Right lung (tissue), 5 donors: ENCODE measurements around the gene MAP4K3. TPM values are rescaled to one million over a fixed set of nuclear protein-coding genes. Genes with fewer than 3 reads are reported as not detected.
"Not testable (repeated sequence)": the region's sequence is repeated elsewhere in the genome, so short reads cannot be mapped to it uniquely, and the experiment has no call there.

Experiments used
- DNase-seq, 2 donors: peaks; one replicate each; pipeline ENCODE4 v3.0.0-alpha.2; 2013
- polyA plus RNA-seq, 5 donors: library from polyadenylated mRNA; unstranded; fragments of 120-200 nt; gene quantifications; one replicate each; pipeline versions ENCODE4 v1.2.1 to v1.2.3, GENCODE V29; 2013; ENCODE audit warnings: inconsistent platforms in 1 of 5, low replicate concordance in 1 of 5; ENCODE audit not compliant: insufficient read length in 5 of 5, insufficient read depth in 1 of 5

MAP4K3 gene
- polyA plus RNA-seq, 5 donors: 43.5 to 82.7 (median 65.4) TPM

- no peak for DNase-seq
Measured at GRCh38 chr2:39377226-39377939, 59.7 kb downstream of the MAP4K3 start.

DNA sequence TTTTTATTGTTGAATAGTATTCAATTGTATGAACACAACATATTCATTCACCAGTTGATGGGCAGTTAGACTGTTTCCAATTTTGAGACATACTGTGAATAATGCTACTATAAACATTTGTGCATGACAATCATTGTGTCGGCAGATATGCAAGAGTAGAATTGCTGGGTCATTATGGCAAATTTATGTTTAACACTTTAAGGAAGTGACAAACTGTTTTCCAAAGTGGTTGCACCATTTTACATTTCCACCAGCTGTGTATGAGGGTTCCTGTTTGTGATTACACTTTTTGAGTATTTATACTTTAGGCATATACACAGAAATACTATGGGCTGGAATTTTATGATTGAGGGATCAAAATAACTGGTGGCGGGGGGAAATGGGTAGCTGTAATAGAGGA is 61.2 kb downstream of the MAP4K3 start:
- DNase-seq: no peak

DNA sequence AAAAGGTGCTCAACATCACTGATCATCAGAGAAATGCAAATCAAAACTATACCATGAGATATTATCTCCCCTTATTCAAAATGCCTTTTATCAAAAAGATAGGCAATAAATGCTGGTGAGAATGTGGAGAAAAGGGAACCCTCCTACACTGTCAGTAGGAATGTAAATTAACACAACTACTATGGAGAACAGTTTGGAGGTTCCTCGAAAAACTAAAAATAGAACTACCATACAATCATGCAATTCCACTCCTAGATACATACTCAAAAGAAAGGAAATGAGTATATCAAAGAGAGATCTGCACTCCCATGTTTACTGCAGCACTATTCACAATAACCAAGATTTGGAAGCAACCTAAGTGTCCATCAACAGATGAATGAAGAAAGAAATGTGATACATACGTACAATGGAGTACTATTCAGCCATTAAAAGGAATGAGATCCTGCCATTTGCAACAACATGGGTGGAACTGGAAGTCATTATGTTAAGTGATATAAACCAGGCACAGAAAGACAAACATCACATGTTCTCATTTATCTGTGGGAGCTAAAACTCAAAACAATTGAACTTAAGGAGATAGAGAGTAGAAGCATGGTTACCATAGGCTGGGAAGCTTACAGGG is 63.8 kb downstream of the MAP4K3 start:
- DNase-seq: no peak

DNA sequence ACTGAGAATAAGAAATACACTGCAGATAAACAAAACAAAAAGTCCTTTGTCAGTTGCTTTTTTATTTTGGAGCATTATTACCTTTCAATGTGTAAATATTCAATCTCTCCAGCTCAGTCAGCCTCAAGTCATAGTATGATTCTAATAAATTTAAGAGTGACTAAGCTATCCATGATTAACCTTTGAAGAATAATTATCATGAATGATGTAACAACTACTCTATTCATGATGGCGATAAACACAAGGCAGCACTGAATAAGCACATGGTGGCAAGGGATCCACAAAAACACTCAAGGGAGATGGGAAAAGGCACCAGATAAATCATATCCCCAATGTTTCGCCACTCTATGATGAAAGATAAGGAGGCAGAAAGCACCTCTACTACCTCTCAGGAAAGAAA is 67.0 kb downstream of the MAP4K3 start:
- no peak for DNase-seq

DNA sequence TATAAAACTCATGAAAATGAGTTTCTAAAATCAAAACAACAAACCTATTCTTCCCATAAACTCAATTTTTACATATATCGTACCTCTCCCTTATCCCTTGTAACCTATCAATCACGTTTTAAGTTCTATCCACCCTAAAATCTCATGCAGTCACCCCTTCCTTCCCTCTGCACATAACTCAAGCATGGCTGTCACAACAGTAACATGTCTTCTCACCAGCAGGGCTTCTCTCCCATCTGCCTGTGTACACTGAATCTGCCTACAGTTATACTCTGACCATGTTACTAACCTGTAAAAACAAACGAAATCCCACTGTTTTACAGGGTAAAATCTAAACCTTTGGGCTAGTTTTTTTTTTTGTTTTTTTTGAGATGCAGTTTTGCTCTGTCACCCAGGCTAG is 68.2 kb downstream of the MAP4K3 start:
- no peak for DNase-seq

DNA sequence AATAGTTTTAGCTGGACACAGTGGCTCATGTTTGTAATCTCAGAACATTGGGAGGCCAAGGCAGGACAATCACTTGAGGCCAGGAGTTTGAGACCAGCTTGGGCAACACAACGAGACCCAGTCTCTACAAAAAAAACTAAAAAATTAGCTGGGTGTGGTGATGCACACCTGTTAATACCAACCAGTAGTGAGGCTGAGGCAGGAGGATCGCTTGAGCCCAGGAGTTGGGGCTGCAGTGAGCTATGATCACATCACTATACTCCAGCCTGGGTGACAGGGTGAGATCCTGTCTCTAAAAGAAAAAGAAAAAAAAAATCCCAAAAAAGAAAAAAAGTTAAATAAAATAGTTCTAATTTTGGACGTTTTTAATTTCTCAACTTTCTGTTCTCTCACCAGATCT is 68.7 kb downstream of the MAP4K3 start:
- DNase-seq: no peak

DNA sequence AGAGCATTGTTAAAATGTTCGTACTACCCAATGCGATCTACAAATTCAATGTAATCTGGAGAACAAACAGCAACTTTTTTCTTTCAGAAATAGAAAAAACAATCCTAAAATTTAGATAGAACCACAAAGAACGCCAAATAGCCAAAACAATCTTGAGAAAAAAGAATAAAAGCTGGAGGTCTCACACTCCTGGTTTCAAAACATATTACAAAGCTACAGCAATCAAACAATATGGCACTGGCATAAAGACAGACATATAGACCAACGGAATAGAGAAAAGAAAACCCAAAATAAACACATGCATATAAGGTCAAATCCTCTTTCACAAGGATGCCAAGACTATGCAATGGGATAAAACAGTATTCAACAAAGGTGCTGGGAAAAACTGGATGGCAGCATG is 74.5 kb downstream of the MAP4K3 start:
- DNase-seq: no peak

DNA sequence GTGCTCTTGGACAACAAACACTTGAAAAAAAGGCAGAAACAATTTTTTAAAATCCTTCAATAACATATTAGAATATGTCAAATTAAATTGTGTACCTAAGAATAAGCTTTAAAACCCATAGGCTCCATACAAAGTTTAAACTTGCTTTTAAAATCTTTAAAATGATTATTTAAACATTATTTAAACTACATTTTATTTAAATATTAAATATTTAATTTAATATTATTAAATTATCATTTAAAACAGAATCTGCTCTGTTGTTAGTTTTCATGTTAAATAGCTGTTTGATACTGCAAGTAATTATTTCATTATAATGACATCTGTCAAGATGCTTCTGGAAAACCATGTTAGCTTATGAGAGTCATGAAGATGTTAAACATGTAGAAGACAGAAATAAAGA is 75.6 kb downstream of the MAP4K3 start:
- no peak for DNase-seq

- not testable (repeated sequence) for DNase-seq
Measured at GRCh38 chr2:39360342-39360741, 76.7 kb downstream of the MAP4K3 start.

GRCh38 chr2:39359453-39360038 is 77.5 kb downstream of the MAP4K3 start:
- DNase-seq: no peak

DNA sequence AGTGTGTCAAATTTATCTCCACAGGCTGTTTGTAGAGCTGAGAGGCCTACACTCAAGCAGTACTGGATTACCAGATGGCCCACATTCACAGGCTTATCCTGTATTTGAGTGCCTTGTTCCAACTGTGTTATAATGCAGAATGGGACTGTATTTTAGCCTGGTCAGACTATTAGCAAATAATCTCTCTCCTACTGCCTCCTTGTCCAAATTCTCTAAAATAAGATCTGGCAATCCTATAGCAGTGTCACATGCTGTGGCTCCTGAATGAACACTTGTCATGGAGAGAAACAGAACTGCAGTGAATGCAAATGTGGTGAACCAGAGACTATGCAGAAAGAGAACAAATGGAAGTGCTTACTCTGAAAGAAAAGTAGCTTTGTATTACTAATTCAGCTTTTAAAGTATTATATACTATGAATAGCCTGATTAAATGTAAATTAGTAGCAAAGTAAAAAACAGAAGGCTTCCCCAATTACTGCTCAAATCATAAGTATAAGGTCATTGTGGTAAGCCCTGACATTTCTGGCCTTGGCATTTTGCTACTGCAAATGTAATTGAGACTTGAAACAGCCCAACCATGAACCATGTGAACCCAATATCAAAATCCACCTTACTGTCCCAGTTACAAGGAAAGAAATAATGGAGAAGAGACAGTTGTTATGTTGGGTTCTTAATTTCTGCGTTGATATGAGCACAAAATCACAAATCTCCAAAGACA is 80.0 kb downstream of the MAP4K3 start:
- DNase-seq: no peak

DNA sequence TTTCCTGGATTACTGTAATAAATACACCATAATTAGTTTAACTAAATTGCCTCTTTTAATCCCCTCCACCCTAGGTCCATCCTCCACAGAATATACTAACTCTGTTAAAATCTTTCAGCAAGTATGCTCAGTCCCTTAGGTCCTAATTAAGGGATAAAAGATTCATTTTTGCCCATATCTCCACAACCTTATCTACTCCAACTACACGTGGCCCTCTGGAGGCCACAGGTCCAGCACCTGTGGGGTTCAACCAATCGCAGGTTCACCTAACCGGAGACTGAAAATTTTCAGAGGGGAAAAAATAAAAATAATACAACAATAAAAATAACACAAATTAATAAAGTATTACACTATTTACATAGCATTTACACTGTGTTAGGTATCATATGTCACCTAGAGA is 86.4 kb downstream of the MAP4K3 start:
- no peak for DNase-seq

GRCh38 chr2:39338502-39338901 is 98.6 kb downstream of the MAP4K3 start:
- DNase-seq: no peak

GRCh38 chr2:39335930-39336329 is 101.2 kb downstream of the MAP4K3 start:
- no peak for DNase-seq

- no peak for DNase-seq
Measured at GRCh38 chr2:39334978-39335377, 102.1 kb downstream of the MAP4K3 start.

GRCh38 chr2:39334529-39334928 is 102.6 kb downstream of the MAP4K3 start:
- no peak for DNase-seq

DNA sequence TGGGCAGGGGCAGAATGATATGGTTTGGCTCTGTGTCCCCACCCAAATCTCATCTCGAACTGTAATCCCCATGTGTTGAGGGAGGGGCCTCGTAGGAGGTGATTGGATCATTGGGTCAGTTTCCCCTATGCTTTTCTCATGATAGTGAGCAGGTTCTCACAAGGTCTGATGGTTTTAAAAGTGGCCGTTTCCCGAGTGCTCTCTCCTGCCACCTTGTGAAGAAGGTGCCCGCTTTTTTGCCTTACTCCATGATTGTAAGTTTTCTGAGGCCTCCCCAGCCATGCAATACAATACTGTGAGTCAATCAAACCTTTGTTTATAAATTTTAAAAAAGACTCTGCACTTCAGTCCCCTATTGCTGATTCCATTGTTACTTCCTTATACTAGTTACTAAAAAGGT is 110.4 kb downstream of the MAP4K3 start:
- DNase-seq: no peak

GRCh38 chr2:39325966-39326365 is 111.1 kb downstream of the MAP4K3 start:
- no peak for DNase-seq

DNA sequence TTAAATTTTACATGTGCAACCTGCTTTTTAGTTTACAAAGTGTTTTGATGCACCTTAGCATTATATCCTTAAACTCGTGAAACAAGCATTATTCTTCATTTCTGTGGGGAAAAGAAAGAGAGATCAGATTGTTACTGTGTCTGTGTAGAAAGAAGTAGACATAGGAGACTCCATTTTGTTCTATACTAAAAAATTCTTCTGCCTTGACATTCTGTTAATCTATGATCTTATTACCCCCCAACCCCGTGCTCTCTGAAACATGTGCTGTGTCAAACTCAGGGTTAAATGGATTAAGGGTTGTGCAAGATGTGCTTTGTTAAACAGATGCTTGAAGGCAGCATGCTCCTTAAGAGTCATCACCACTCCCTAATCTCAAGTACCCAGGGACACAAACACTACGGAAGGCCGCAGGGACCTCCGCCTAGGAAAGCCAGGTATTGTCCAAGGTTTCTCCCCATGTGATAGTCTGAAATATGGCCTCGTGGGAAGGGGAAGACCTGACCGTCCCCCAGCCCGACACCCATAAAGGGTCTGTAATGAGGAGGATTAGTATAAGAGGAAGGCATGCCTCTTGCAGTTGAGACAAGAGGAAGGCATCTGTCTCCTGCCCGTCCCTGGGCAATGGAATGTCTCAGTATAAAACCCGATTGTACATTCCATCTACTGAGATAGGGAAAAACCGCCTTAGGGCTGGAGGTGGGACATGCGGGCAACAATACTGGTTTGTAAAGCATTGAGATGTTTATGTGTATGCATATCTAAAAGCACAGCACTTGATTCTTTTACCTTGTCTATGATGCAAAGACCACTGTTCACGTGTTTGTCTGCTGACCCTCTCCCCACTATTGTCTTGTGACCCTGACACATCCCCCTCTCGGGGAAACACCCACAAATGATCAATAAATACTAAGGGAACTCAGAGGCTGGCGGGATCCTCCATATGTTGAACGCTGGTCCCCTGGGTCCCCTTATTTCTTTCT is 115.7 kb downstream of the MAP4K3 start:
- DNase-seq: not testable (repeated sequence)

GRCh38 chr2:39320162-39320561 is 116.9 kb downstream of the MAP4K3 start:
- no peak for DNase-seq

DNA sequence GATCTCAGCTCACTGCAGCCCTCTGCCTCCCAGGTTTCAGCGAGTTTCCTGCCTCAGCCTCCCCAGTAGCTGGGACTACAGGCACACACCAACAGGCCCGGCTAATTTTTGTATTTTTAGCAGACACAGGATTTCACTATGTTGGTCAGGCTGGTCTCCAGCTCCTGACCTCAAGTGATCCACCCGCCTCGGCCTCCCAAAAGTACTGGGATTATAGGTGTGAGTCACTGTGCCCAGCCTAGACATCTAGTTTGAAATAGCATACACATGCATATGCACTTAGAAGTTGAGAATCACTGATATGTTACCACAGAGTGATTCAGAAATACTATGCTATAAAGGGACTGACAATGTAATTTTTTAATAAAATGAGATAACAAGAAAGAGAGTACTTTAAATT is 123.5 kb downstream of the MAP4K3 start:
- no peak for DNase-seq

DNA sequence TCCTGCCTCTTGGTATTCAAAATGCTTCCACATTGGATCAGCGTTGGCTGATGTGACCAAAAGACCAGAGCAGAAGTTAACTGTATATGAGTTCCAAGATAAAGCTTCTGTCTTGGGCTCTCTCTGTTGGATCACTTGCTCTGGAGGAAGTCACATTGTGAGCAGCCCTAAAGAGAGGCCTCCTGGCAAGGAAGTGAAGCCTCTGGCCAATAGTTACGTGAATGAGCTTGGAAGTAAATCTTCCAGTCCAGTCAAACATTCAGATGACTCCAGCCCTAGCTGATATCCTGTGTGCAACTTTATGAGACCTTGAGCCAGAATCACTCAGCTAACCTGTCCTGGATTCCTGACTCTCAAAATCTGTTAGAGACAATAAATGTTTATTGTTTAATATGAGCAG is 125.6 kb downstream of the MAP4K3 start:
- no peak for DNase-seq
